Measurements from ENCODE around the gene SVIL. TPM values are rescaled to one million over a fixed set of nuclear protein-coding genes. Genes with fewer than 3 reads are reported as not detected.
"Not testable (repeated sequence)": the region's sequence is repeated elsewhere in the genome, so short reads cannot be mapped to it uniquely, and the experiment has no call there.

Gene SVIL
- total RNA-seq, 1 donor from 2014 or later = 72.1 TPM

DNA sequence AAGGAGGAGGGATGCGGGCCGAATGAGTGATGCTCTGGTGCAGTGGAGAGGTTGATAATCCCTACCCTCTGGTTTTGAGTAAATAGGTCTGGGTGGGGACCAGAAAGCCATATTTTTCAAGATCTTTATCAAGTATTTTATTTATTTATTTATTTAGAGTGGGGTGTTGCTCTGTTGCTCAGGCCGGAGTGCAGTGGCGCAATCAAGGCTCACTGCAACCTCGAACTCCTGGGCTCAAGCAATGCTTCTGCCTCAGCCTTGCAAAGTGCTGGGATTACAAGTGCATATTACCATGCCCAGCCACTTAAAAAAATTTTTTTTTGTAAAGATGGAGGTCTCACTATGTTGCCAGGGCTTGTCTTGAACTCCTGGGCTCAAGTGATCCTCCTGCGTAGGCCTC, 21.6 kb downstream of the SVIL start:
- no peak for TF ChIP-seq CTCF (IDR thresholded peaks at IDR 0.05; ENCODE audit: insufficient read depth, low read length, poor library complexity, severe bottlenecking)
- no peaks in the 10 kb centered on the region for H3K27me3 ChIP-seq (ENCODE audit: control insufficient read depth, insufficient read depth, low read length)

DNA sequence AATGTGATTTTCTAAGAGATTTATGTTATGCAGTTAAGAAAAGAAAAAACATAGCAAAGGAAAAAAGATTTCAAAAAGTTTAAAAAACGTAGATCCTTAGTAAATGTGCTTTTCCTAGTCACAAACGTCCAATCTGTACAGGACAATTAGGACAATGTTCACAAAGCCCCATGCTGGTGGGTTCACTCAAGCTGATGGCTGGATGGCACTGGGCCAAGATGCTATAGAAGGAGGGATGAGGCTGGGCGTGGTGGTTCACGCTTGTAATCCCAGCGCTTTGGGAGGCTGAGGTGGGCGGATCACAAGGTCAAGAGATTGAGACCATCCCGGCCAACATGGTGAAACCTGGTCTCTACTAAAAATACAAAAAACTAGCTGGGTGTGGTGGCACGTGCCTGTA, 22.1 kb downstream of the SVIL start:
- no peak for TF ChIP-seq CTCF (IDR thresholded peaks at IDR 0.05; ENCODE audit: insufficient read depth, low read length, poor library complexity, severe bottlenecking)
- DNase-seq (ENCODE audit: low read depth) = no peak

More for the DNA sequence above, 21.6 kb downstream of the SVIL start:
- no peak for DNase-seq (ENCODE audit: low read depth)
- H3K4me3 ChIP-seq (ENCODE audit: low read depth, low read length) = no peak overlapping the region
- H3K36me3 ChIP-seq (ENCODE audit: control insufficient read depth, insufficient read depth, low read length) = no peaks in the 10 kb centered on the region

GRCh38 chr10:29611781-29612381, 22.9 kb downstream of the SVIL start:
- Histone ChIP-seq H3K27me3 (ENCODE audit: control insufficient read depth, insufficient read depth, low read length) (no peaks in the 10 kb centered on the region), H3K4me3 (ENCODE audit: low read depth, low read length) (no peak overlapping the region), H3K36me3 (ENCODE audit: control insufficient read depth, insufficient read depth, low read length) (no peaks in the 10 kb centered on the region)
- no peak for TF ChIP-seq CTCF (IDR thresholded peaks at IDR 0.05; ENCODE audit: insufficient read depth, low read length, poor library complexity, severe bottlenecking)
- no peak for DNase-seq (ENCODE audit: low read depth)

More for the DNA sequence above, 22.1 kb downstream of the SVIL start:
- H3K4me3 ChIP-seq (ENCODE audit: low read depth, low read length) = no peak overlapping the region
- H3K36me3 ChIP-seq (ENCODE audit: control insufficient read depth, insufficient read depth, low read length) = no peaks in the 10 kb centered on the region
- no peaks in the 10 kb centered on the region for H3K27me3 ChIP-seq (ENCODE audit: control insufficient read depth, insufficient read depth, low read length)

DNA sequence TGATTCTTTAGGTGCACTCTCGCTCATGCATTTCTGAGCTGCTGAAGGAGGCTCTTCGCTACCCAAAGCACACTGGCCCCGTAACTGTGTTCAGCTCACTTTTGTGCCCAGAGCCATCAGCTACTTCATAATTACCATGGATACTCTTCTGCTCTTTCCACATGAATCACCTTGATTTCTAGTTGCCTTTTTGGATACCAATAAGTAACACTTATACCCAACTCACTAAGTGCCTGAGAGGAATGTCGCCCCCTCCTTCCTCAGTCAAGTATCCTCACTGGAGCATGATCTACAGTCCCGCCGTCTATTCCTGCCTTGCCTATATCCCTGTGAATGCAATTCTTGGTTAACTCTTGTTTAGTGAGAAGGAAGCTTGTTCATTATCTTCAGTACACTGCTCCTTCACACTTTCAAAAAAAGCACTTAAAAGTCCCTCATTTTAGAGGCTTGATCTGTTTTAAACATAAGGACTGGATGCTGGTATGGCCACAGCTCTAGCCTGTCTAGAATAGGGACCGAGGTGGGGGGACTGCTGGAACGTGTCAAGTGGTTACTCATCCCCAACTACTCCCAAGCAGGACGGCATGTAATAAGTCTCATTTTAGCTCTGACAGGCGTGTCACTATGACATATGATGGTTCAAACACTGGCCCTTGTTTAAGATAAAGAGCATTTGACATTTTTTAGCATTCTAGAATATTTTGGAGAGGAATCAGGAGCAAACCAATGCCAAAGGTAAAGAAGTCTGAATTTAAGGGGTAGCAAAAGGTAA, 23.7 kb downstream of the SVIL start:
- H3K27me3 ChIP-seq (ENCODE audit: control insufficient read depth, insufficient read depth, low read length) = no peaks in the 10 kb centered on the region
- H3K36me3 ChIP-seq (ENCODE audit: control insufficient read depth, insufficient read depth, low read length) = no peaks in the 10 kb centered on the region
- TF ChIP-seq CTCF (IDR thresholded peaks at IDR 0.05; ENCODE audit: insufficient read depth, low read length, poor library complexity, severe bottlenecking) = no peak
- no peak overlapping the region for H3K4me3 ChIP-seq (ENCODE audit: low read depth, low read length)
- DNase-seq (ENCODE audit: low read depth) = no peak

DNA sequence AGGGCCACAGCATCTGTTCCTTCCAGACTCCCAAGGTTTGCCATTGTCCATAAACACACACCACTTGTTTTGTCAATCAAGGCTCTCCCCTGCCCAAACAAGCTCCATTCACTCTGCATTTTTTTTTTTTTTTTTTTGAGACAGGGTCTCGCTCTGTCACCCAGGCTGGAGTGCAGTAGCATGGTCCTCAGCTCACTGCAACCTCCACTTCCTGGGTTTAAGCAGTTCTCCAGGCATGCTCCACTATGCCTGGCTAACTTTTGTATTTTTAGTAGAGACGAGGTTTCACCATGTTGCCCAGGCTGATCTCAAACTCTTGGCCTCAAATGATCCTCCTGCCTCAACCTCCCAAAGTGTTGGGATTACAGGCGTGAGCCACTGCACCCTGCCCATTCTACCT, 24.4 kb downstream of the SVIL start:
- not testable (repeated sequence) for H3K36me3 ChIP-seq (ENCODE audit: control insufficient read depth, insufficient read depth, low read length); DNase-seq (ENCODE audit: low read depth); H3K27me3 ChIP-seq (ENCODE audit: control insufficient read depth, insufficient read depth, low read length); H3K4me3 ChIP-seq (ENCODE audit: low read depth, low read length)

- no peak for DNase-seq (ENCODE audit: low read depth)
- TF ChIP-seq CTCF (IDR thresholded peaks at IDR 0.05; ENCODE audit: insufficient read depth, low read length, poor library complexity, severe bottlenecking) = no peak
Measured at GRCh38 chr10:29609696-29610095, 25.1 kb downstream of the SVIL start.

More at GRCh38 chr10:29609696-29610095, 25.1 kb downstream of the SVIL start:
- H3K27me3 ChIP-seq (ENCODE audit: control insufficient read depth, insufficient read depth, low read length) = no peaks in the 10 kb centered on the region
- H3K4me3 ChIP-seq (ENCODE audit: low read depth, low read length) = no peak overlapping the region
- H3K36me3 ChIP-seq (ENCODE audit: control insufficient read depth, insufficient read depth, low read length) = no peaks in the 10 kb centered on the region
